Left colon (tissue), 2 donors: Measurements from ENCODE around the gene RGL3. TPM values are rescaled to one million over a fixed set of nuclear protein-coding genes. Genes with fewer than 3 reads are reported as not detected.
"Not testable (repeated sequence)": the region's sequence is repeated elsewhere in the genome, so short reads cannot be mapped to it uniquely, and the experiment has no call there.

Source experiments
- ATAC-seq: fragments of 200-7000 bp; cut with Tn5 transposase; one replicate; pipeline ENCODE4 v1.9.1; 2020; ENCODE audit warnings: mild to moderate bottlenecking, moderate library complexity
- DNase-seq, 2 donors: peaks; one replicate each; pipeline ENCODE4 v3.0.0-alpha.2; 2020
- intact Hi-C, 2 donors: fragments of 100-400 bp; cut with DNase I in 1 of 2; cut with micrococcal nuclease in 1 of 2; formaldehyde crosslinking; loops; one replicate each; pipeline versions ENCODE4 v1.11.2 to v1.14.0; 2022; cut with DNase I, micrococcal nuclease
- long read RNA-seq: library from polyadenylated mRNA; unstranded; transcript quantifications from one replicate; pipeline ENCODE4 v2.0.0, GENCODE V29; 2021
- total RNA-seq, 2 donors: library from RNA; stranded (reverse); fragmentation: NEBNext Ultra II Directional; extraction: Animal tissue kit (Norgen Biotek cat#: 25700); gene quantifications; one replicate each; pipeline ENCODE4 v1.2.1, GENCODE V29; 2021
- donor health status: DM: no; HTN: no; CAD: no.
- donor health status: DM: yes; HTN: yes; CAD: no.

Gene RGL3, protein sequence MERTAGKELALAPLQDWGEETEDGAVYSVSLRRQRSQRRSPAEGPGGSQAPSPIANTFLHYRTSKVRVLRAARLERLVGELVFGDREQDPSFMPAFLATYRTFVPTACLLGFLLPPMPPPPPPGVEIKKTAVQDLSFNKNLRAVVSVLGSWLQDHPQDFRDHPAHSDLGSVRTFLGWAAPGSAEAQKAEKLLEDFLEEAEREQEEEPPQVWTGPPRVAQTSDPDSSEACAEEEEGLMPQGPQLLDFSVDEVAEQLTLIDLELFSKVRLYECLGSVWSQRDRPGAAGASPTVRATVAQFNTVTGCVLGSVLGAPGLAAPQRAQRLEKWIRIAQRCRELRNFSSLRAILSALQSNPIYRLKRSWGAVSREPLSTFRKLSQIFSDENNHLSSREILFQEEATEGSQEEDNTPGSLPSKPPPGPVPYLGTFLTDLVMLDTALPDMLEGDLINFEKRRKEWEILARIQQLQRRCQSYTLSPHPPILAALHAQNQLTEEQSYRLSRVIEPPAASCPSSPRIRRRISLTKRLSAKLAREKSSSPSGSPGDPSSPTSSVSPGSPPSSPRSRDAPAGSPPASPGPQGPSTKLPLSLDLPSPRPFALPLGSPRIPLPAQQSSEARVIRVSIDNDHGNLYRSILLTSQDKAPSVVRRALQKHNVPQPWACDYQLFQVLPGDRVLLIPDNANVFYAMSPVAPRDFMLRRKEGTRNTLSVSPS
- 10 to 100 TPM; 21.1 to 23.9 TPM for total RNA-seq
- long read RNA-seq, partial matches to known transcripts, result 1 of 2 reads
- long read RNA-seq, other reads (novel, unspliced or antisense), result 1 of 2 reads

DNA sequence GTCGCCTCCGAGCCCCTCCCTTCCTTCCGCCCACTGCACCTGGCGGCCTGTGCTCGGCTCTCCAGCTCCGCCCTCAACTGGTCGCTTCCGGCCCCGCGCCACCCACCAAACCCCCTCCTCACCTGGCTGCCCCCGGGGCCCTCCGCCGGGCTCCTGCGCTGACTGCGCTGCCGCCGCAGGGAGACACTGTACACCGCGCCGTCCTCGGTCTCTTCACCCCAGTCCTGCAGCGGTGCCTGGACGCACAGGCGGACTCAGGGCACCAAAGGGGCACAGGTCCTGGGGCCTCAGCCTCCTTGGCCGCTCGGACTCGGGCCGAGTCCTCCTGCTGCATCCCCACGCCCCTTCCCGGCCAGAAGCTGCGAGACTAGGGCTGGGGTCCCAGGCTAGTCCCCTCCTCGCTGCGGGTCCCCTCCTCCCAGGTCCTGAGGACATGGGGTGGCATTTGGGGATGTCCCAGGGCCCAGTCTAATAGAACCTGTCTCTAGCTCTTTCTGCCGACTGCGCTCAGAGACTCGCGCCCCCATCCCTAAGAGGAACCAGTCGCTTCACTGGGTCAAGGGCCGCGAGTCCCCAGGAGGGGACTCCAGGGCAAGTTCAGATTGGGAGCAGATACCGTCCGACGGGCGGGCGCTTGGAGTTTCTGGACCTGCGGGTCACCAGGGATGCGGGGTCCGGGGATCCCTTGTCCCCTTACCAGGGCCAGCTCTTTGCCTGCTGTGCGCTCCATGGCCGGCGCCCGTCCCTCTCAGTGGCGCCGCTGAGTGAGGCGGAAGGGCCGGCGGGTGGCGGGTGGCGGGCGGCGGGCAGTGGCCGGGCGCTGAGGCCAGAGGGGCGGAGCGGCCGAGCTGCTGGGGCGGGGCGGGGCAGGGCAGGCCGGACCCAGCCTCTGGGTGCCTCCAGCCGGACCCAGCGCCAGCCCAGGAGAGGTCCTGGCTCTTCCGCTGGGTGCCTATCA lies at the start of gene RGL3:
TSS of gene RGL3 (minus strand) at position 766 of the 958 bp plus-strand sequence. CDS start at position 730, 36 bp downstream.
- intact Hi-C loops, result no loop called here
- peak; percentile 63 for ATAC-seq

DNA sequence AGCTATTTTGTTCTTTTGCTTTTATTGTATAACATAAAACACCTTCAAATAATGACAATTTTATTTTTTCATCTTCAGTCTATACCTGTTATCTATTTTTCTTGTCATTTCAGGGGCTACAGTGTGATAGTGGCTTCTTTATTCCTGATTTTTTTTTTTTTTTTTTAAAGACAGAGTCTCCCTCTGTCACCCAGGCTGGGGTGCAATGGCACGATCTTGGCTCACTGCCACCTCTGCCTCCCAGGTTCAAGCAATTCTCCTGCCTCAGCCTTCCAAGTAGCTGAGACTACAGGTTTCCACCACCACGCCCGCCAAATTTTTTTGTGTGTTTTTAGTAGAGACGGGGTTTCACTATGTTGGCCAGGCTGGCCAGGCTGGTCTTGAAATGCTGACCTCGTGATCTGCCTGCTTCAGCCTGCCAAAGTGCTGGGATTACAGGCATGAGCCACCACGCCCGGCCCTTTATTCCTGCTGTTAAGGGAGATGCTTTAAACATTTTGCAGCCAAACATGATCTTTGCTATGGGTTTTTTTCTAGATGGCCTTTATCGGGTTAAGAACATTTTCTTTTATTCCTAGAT lies 49.2 kb upstream of the RGL3 start:
- ATAC-seq, intact Hi-C loops: not testable (repeated sequence)

More for the DNA sequence above, at the start of gene RGL3:
- DNase-seq, result peak in 1 of 2 donors; percentile 51

DNA sequence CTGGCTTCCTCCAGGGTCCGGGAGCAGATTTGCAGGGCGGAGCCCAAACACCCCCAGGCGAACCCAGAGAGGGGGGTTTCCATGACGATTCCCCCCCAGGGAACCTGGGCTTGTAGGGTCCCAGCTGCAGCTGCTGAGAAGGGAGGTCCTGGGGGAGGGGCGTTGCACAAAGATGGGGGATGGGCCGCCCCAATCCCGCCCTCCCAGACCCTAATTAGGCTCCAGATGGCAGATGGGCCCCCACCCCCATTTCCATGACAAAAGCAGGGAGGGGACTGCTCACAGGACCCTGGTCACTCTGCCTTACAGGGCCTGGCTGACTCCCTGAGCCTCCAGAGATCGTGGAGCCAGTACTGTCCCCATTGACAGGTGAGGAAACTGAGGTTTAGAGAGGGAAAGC lies 46.5 kb upstream of the RGL3 start:
- ATAC-seq (no peak), DNase-seq (no peak)
- intact Hi-C loops, result no loop called here

More for the DNA sequence above, 49.2 kb upstream of the RGL3 start:
- not testable (repeated sequence) for DNase-seq

DNA sequence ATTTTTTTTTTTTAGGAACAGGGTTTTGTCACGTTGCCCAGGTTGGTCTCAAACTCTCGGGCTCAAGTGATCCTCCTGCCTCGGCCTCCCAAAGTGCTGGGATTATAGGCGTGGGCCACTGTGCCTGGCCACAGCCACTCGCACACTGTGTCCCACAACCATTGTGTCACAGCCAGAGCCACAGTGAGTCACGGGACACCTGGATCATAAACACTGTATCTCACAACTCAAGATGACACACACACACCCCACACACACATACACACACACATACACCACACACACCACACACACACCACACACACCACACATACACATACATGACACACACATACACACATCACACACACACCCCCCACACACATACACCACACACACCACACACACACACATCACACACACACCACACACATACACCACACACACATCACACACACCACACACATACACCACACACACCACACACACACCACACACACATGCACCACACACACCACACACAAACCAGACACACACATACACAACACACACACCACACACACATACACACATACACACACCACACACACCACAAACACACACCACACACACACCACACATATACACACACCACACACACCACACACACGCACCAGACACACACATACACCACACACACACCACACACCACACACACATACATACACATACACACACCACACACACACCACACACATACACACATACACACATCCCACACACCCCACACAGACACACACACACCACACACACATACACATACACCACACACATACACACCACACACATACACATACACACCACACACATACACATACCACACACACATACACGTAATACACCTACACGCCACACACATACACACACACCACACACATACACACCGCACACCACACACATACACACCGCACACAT lies 45.5 kb upstream of the RGL3 start:
- DNase-seq, result no peak
- intact Hi-C loops, result no loop called here
- no peak for ATAC-seq

DNA sequence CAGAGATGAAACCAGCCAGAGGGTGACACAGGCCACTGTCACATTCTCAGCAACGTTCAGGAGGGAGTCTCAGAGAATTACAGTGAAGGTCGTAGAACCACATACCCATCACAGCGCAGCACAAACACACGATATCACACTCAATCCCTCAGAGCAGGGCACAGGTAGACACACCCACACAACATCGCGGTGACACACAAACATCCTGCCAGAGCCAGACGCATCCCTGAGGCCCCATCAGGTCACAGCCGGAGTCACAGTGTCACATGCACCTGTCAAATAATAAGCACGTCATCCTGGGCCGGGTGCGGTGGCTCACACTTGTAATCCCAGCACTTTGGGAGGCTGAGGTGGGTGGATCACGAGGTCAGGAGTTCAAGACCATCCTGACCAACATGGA lies 44.3 kb upstream of the RGL3 start:
- no peak for ATAC-seq
- DNase-seq, result no peak
- intact Hi-C loops, result no loop called here

DNA sequence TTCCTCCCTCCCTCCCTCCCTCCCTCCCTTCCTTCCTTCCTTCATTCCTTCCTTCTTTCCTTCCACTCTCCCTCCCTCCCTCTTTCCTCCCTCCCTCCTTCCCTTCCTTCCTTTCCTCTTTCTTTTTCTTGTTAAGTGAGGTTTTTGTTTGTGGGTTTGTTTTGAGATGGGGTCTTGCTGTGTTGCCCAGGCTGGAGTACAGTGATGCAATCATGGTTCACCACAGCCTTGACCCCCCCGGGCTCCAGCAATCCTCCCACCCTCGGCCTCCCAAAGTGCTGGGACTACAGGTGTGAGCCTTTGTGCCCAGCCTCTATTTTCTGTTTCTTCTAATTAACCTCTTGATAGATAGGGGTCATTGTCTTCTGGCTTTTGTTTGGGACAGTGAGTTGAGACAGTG lies 42.3 kb upstream of the RGL3 start:
- ATAC-seq (no peak), DNase-seq (no peak)
- intact Hi-C loops, result no loop called here

DNA sequence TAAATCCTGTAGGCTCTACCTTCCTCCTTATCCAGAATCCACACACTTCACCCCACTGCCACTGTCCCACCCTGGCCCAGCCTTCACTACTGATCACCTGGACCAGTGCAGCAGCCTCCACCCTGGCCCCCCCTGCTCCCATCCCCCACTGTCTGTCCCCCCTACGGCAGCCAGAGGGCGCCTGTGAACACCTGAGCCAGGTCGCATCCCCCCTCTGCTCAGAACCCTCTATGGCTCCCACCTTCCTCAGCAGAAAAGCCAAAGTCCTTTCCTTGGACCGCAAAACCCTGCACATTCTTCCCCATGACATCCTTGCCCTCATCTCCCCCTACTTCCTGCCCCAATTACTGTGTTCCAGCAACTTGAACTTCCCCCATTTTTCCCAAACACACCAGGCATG lies 41.1 kb upstream of the RGL3 start:
- no peak for DNase-seq
- intact Hi-C loops, result no loop called here
- no peak for ATAC-seq

DNA sequence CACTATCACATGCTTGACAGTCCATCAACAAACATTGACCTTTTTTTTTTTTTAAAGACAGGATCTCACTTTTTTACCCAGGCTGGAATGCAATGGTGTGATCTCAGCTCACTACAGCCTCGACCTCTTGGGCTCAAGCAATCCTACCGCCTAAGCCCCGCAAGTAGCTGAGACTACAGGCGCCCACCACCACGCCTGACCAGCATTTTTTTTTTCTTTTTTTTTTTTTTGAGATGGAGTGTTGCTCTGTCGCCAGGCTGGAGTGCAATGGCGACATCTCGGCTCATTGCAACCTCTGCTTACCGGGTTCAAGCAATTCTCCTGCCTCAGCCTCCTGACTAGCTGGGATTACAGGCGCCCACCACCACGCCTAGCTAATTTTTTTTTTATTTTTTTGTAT lies 39.8 kb upstream of the RGL3 start:
- intact Hi-C loops, DNase-seq, ATAC-seq: not testable (repeated sequence)

DNA sequence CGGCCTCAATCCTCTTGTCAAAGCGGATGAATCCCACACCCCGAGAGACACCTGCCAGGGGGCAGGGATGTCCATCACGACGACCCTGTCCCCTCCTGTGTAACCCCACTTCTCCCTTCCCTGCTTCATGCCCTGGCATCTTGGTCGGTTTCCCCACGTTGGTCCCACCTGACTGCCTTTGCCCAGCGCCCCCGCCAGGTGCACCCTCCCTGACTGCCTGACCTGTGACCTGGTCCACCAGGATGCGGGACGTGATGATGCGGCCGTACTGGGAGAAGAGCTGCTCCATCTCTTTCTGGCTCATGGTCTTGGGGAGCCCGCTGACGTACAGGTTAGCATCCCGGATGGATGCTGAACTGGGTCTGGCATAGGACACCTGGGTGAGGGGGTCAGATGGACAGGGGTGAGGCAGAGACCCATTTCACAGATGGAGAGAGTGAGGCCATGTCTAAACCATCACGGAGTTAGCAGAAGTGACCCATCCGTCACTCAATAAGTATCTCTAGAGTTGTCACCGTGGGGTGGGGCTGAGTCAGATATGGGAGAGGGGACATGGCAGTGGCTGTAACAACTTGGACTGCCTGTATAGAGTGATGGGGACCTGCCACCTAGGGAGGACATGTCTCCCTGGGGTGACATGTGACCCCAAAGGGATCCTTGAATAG lies 39.3 kb upstream of the RGL3 start:
- ATAC-seq, result no peak
- intact Hi-C loops, result no loop called here

DNA sequence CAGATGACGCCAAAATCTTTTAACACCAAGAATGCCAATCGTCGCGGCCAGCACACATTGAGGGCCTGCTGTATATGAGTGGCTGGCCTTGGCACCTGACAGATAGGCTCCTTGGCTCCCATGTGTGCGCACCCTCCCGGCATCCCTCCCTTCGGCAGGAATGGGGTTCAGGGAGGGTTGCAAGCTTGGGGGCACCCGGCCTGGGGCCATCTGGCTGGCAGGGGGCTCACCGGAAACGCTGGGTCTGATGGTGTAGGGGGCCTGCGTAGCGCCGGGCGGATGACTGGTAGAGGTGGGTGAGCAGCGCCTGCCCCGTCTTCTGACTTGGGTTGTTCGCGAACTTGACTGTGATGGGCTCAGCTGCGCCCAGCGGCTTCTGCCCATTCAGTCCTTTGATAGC lies 38.7 kb upstream of the RGL3 start:
- DNase-seq, result no peak
- intact Hi-C loops, result no loop called here
- ATAC-seq, result no peak

More for the DNA sequence above, 39.3 kb upstream of the RGL3 start:
- DNase-seq, result no peak

DNA sequence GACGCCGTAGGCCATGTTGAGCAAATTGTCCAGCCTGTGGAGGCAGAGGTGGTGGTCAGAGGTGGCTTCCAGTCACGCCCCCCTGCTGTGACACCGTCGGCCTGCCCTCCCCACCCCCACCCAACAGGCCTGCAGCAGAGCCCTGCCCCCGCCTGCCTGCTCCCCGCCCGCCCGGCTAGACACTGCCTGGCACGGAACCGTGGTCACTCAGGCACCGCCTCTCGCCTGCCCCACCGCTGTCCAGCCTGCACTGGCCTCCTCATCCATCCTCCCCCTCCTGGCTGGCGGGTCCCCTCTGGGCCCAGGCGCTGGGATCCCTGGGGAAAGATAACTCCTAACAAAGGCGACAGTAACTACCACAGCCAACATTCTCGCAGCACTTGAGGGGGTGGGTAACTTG lies 38.0 kb upstream of the RGL3 start:
- ATAC-seq, result no peak
- no peak for DNase-seq
- intact Hi-C loops, result no loop called here

DNA sequence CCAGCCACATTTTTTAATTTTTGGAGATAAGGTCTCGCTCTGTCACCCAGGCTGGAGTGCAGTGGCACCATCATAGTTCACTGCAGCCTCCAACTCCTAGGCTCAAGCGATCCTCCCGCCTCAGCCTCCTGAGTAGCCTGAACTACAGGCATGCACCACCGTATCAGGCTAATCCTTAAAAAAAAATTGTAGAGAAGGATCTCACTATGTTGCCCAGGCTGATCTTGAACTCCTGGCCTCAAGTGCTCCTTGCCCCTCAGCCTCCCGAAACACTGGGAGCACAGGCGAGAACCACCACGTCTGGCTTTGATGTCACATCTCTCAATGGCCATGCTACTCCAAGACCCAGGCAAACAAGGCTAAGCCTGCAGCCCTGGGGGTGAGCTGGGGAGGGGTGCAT lies 37.5 kb upstream of the RGL3 start:
- intact Hi-C loops, result no loop called here
- DNase-seq, result no peak
- ATAC-seq, result no peak

DNA sequence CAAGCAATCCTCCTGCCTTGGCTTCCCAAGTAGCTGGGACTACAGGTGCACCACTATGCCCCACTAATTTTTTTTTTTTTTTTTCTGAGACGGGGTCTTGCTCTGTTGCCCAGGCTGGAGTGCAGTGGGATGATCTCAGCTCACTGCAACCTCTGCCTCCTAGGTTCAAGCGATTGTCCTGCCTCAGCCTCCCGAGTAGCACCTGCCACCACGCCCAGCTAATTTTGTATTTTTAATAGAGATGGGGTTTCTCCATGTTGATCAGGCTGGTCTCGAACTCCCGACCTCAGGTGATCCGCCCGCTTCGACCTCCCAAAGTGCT lies 36.1 kb upstream of the RGL3 start:
- DNase-seq, ATAC-seq, intact Hi-C loops: not testable (repeated sequence)

DNA sequence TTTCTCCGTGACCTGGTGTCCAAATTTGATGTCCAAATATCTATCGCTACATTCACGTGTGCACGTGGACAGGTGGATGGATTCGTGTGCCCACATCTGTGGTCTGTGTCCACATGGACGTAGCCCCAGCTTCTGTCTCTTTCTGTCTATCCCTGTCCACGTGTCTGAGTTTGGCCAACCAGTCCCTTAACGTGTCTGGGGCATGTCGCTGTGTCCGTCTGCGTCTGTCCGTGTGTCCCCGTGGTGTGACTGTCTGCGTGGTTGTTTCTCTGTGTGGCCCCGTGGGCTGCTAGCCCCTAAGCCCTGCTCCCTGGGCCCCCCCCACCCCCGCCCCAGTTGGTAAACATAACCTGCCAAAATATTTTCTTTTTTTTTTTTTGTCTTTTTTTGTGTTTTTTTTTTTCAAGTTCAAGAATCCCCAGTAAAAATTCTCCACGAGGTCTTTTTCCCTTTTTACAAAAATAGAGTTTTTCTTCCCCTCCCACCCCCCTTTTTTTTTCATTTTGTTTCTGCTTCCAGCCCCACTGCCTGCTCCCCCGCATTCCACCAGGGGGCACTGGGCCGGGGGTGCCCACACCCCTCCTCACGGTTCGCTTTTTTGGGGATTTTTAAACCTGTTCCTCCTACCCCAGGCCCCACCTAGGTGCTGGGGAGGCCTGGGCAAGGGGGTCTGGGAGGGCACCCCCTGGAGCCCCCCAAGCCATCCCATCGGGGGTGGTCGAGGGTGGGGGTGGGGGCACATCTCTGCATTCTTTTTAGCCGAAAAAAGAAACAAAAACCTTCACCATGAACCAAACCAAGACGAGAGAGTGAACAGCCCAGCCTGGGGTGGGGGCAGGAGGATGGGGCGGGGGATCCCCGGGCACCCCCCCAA lies 34.6 kb upstream of the RGL3 start:
- ATAC-seq (no peak), DNase-seq (no peak)
- intact Hi-C loops, result no loop called here

DNA sequence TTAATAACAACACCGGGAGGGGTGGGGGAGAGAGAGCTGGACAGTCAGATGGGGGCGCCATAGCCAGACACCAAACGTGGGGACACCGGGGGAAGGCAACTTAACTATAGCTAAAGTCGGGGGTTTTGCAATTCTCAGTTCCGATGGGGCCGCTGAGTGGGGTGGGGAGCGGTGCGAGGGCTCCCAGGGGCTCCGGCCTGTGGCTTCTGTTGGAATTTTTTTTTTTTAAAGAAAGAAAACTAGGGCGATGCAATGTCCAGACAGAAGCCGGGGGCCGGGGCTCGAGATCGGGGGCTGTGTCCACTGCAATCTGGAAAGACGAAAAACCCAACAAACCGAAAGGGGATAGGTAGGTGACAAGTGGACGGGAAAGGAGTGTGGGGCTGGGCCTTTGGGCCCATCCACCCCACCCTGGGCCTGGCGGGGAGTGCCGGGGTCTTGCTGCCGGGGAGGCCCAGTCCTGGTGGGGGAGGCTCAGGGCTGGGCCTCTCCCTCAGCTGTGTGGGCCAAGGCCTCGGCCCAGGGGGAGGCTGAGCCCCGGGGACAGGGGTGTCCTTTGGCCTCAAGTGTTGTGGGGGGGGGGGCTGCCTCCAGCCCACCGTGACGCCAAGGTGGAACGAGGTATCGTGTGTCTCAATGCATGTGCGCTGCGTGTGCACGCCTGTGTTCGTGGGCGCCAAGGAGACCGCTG lies 33.7 kb upstream of the RGL3 start:
- intact Hi-C loops, result no loop called here
- ATAC-seq (no peak), DNase-seq (no peak)
